ENCODE results near the gene CHAD. TPM values are rescaled to one million over a fixed set of nuclear protein-coding genes. Genes with fewer than 3 reads are reported as not detected.

CHAD gene
- polyA plus RNA-seq, 1 experiment, result not detected

DNA sequence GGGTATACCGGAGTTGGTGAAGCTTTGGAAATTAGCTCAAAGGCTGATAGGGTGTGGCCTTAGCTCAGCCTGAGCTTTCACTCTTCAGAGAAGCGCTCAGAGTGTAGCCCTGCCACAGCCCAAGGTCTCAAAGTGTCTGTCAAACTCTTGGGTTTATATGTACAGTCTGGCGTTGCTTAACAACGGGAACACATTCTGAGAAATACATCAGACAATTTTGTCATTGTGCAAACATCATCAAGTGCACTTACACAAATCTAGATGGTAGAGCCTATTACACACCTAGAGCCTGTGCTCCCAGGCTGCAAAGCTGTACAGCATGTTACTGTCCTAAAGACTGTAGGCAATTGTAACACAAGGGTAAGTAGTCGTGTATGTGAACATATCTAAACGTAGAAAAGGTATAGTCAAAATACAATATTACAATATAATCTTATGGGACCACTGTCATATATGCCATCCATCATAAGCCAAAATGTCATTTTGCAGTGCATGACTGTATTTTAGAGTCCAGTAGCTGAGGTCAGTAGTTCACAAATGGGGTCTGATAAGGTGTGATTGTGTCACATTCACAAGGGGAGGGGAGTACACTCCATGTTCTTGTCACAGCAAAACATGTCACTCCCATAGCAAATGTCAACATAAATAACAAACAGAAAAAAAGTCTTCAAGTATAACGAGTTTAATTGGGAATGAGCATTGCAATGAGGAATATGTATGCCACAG, 20.6 kb downstream of the CHAD start:
- POLR2A ChIA-PET, result no interaction called here
- DNase-seq (ENCODE audit: low read depth, low spot score), result no peak
- CTCF ChIA-PET, result no interaction called here
- no peaks in the 10 kb centered on the region for H3K27me3 ChIP-seq (ENCODE audit: control insufficient read depth, insufficient read depth, low read length)
- H3K4me3 ChIP-seq (ENCODE audit: low read depth, low read length), result no peak overlapping the region
- no peaks in the 10 kb centered on the region for H3K9me3 ChIP-seq (ENCODE audit: control insufficient read depth, insufficient read depth, low read length)
- H3K27ac ChIP-seq (ENCODE audit: low read depth, low read length), result no peak overlapping the region
- TF ChIP-seq, protein P1, sequence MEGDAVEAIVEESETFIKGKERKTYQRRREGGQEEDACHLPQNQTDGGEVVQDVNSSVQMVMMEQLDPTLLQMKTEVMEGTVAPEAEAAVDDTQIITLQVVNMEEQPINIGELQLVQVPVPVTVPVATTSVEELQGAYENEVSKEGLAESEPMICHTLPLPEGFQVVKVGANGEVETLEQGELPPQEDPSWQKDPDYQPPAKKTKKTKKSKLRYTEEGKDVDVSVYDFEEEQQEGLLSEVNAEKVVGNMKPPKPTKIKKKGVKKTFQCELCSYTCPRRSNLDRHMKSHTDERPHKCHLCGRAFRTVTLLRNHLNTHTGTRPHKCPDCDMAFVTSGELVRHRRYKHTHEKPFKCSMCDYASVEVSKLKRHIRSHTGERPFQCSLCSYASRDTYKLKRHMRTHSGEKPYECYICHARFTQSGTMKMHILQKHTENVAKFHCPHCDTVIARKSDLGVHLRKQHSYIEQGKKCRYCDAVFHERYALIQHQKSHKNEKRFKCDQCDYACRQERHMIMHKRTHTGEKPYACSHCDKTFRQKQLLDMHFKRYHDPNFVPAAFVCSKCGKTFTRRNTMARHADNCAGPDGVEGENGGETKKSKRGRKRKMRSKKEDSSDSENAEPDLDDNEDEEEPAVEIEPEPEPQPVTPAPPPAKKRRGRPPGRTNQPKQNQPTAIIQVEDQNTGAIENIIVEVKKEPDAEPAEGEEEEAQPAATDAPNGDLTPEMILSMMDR (IDR thresholded peaks at IDR 0.05; ENCODE audit: low read depth, low read length), result no peak

DNA sequence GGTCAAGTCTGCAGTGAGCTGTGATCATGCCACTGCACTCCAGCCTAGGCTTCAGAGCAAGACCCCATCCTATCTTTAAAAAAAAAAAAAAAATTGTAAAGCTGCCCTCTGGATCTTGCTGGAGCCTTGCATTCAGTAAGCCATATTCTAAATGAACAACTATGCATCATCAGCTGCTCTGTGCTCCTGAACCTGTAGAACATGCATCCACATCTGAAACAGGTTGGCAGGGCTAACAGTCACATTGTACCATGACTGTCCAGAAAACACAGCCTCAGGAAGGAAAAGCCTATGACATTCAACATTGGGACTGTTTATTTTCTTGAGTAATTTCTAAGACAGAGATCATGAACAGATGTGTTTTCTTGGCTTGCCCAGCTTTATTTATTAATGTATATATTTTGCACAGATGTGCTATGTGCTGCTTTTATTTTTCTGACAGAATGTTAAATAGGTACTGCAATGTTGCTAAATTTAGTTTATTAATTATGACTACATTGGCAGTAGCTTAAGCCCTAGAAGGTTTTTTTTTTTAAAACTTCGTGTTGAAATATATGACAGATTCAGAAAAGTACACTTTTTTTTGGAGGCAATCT, 22.9 kb downstream of the CHAD start:
- H3K27ac ChIP-seq (ENCODE audit: low read depth, low read length), result no peak overlapping the region
- H3K27me3 ChIP-seq (ENCODE audit: control insufficient read depth, insufficient read depth, low read length), result no peaks in the 10 kb centered on the region
- TF ChIP-seq, protein P1 (IDR thresholded peaks at IDR 0.05; ENCODE audit: low read depth, low read length), result no peak
- CTCF ChIA-PET, result interaction anchor here (1.3 to 1.4 kb wide), 2 partner anchors 48 to 49 kb away, joined by 3 read pairs; partner anchors contain the start of gene LRRC59
- POLR2A ChIA-PET, result no interaction called here
- no peaks in the 10 kb centered on the region for H3K9me3 ChIP-seq (ENCODE audit: control insufficient read depth, insufficient read depth, low read length)
- no peak overlapping the region for H3K4me3 ChIP-seq (ENCODE audit: low read depth, low read length)
- no peak for DNase-seq (ENCODE audit: low read depth, low spot score)

DNA sequence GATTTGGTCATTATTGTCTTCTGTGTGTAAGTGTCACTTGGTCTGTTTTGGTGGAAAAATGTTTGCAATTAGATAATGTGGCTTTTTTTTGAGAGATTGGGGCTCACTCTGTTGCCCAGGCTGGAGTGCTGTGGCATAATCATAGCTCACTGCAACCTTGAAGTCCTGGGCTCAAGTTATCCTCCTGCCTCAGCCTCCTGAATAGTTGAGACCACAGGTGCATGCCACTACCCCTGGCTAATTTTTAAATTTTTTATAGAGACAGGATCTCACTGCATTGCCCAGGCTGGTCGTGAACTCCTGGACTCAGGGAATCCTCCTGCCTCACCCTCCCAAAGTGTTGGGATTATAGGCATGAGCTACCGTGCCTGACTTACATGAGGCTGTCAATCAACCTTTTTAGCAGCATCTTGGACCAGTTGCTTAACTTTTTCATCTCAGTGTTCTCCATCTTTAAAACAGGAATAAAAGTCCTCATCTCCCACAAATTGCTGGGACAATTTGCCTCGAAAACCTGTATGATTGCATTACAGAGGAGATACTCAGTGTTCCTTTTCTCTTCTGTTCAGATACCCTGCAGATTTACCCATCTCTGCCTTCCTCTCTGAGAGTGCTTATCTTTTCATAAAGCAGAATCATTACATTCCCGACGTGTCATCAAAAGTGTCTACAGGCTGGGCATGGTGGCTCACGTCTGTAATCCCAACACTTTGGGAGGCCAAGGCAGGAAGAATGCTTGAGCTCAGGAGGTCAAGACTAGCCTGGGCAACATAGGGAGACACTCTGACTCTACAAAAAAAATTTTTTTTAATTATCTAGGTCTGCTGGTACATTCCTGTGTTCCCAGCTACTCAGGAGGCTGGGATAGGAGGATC, 23.6 kb downstream of the CHAD start:
- DNase-seq (ENCODE audit: low read depth, low spot score), result no peak
- Histone ChIP-seq H3K27ac (ENCODE audit: low read depth, low read length) (no peak overlapping the region), H3K9me3 (ENCODE audit: control insufficient read depth, insufficient read depth, low read length) (no peaks in the 10 kb centered on the region), H3K27me3 (ENCODE audit: control insufficient read depth, insufficient read depth, low read length) (no peaks in the 10 kb centered on the region), H3K4me3 (ENCODE audit: low read depth, low read length) (no peak overlapping the region)
- TF ChIP-seq, protein P1 (IDR thresholded peaks at IDR 0.05; ENCODE audit: low read depth, low read length), result no peak
- ChIA-PET CTCF (interaction anchor here (1.4 kb wide), 1 partner anchor 48 kb away, joined by 3 read pairs; the partner anchor contains the start of gene LRRC59), POLR2A (no interaction called here)

DNA sequence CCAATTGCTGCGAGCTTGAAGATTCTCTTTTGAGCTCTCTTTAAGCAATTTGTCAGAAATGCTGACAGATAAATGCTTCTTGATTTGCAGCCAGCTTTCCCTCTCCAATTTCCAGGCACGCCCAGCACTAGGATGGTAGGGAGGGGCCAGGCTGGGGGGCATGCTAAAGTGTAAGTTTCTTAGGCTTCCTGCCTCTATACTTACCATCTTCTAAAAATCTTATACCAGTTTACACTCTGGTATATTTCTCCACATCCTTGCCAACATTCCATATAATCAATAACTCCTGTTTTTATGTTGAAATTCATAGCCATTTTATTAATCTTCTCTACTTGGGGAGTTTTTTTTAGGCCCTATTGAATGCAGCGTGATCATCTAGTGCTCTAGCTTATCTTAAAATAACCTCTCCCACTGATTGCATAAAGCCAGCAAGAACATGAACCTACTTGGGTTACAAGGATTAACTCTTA, 25.1 kb downstream of the CHAD start:
- no peaks in the 10 kb centered on the region for H3K27me3 ChIP-seq (ENCODE audit: control insufficient read depth, insufficient read depth, low read length)
- H3K27ac ChIP-seq (ENCODE audit: low read depth, low read length), result no peak overlapping the region
- H3K9me3 ChIP-seq (ENCODE audit: control insufficient read depth, insufficient read depth, low read length), result no peaks in the 10 kb centered on the region
- POLR2A ChIA-PET, result no interaction called here
- DNase-seq (ENCODE audit: low read depth, low spot score), result no peak
- H3K4me3 ChIP-seq (ENCODE audit: low read depth, low read length), result no peak overlapping the region
- TF ChIP-seq, protein P1 (IDR thresholded peaks at IDR 0.05; ENCODE audit: low read depth, low read length), result no peak
- CTCF ChIA-PET, result interaction anchor here (2.2 kb wide), 1 partner anchor 46 kb away, joined by 6 read pairs; the partner anchor contains the start of gene LRRC59

Data from AG04450 (cell line).